ENCODE data around the gene SERBP1. TPM values are rescaled to one million over a fixed set of nuclear protein-coding genes. Genes with fewer than 3 reads are reported as not detected.

Gene SERBP1
- total RNA-seq, 2 donors from 2014 or later: 129 to 131 TPM

- Mint-ChIP-seq H3K4me3 (no peak overlapping the region), H3K4me1 (peaks cover 2% of the 10 kb centered on the region), H3K36me3 (ENCODE audit: low read depth) (peaks cover 5% of the 10 kb centered on the region), H3K27me3 (peaks cover 4% of the 10 kb centered on the region), H3K27ac (no peak overlapping the region)
- DNase-seq (no peak), ATAC-seq (no peak)
- no peaks in the 10 kb centered on the region for H3K9me3 ChIP-seq (ENCODE audit: control insufficient read depth, low read length, poor library complexity, severe bottlenecking)
Measured at GRCh38 chr1:67359592-67359991, 70.6 kb downstream of the SERBP1 start.

Other genes starting within 250 kb of the SERBP1 start
- 1 to 10 TPM; 2.1 to 3.4 TPM for gene IL12RB2, start 122.5 kb downstream of the SERBP1 start, total RNA-seq